K562 (cell line): Measurements from ENCODE around the gene ZRANB3. TPM values are rescaled to one million over a fixed set of nuclear protein-coding genes. Genes with fewer than 3 reads are reported as not detected.
A peak's percentile ranks its signal among the peaks of the same experiment; 100 is the strongest.

Source experiments
- ATAC-seq: fragments of 200-7000 bp; cut with Tn5 transposase; 3 replicates; pipeline ENCODE4 v1.9.1; 2020; ENCODE audit warnings: moderate library complexity
- BruUV-seq: library from RNA; stranded (reverse); fragments of 400-500 nt; replicated peaks from 2 replicates; lab custom pipeline; 2021; lab: Mats Ljungman, UMichigan
- CTCF ChIA-PET: fragments of 300-600 bp; formaldehyde crosslinking; extraction: SDS; loops from one replicate; lab custom pipeline; 2021; ENCODE audit warnings: low intra/inter-chr PET ratio; lab: Yijun Ruan, JAX
- POLR2A ChIA-PET: fragments of 300-600, 350-650 bp; sonication (Branson Sonifier 250); formaldehyde crosslinking; extraction: SDS; loops from one replicate; lab custom pipeline; 2021; ENCODE audit warnings: antibody characterized with exemption, inconsistent platforms; lab: Yijun Ruan, JAX
- DNase-seq, 4 experiments: peaks; one replicate each; pipeline versions ENCODE4 v3.0.0 to v3.0.0-alpha.2; 2011 to 2018; ENCODE audit warnings: low spot score in 3 of 4, mixed read lengths in 3 of 4; ENCODE audit errors: extremely low read depth in 1 of 4
- FAIRE-seq: peaks from 2 replicates; lab custom pipeline; 2011; peaks lifted over from hg19 to GRCh38; lab: Jason Lieb, UNC
- H2AFZ ChIP-seq: 2 replicates; pipeline ENCODE4 v1.6.0; 2011; ENCODE audit warnings: low read depth, low read length, control low read depth, inconsistent platforms
- H3K27ac ChIP-seq: fragments of 200-600 bp; 3 replicates; pipeline ENCODE4 v1.8.0; 2011; ENCODE audit warnings: low read depth, mild to moderate bottlenecking, control low read depth, inconsistent platforms, low read length, moderate library complexity, mixed read lengths; ENCODE audit errors: extremely low read depth
- H3K27me3 ChIP-seq, 2 experiments: fragments of 300-600 bp in 1 of 2; 2 replicates in 1 of 2; 3 replicates in 1 of 2; pipeline versions ENCODE4 v1.6.0 to v1.8.0; 2011; ENCODE audit warnings: inconsistent platforms in 2 of 2, low read length in 2 of 2, mild to moderate bottlenecking in 1 of 2, mixed read lengths in 1 of 2, moderate library complexity in 1 of 2; ENCODE audit not compliant: control insufficient read depth in 2 of 2, insufficient read depth in 2 of 2
- H3K36me3 ChIP-seq: fragments of 300-600 bp; 3 replicates; pipeline ENCODE4 v1.8.0; 2011; ENCODE audit warnings: mild to moderate bottlenecking, low read length, inconsistent platforms; ENCODE audit not compliant: control insufficient read depth, insufficient read depth
- H3K4me1 ChIP-seq, 2 experiments: fragments of 200-600 bp in 1 of 2; replicated peaks in 1 of 2; 2 replicates in 1 of 2; 3 replicates in 1 of 2; pipeline versions ENCODE4 v1.5.1 to v1.8.0; 2011; ENCODE audit warnings: inconsistent platforms in 2 of 2, low read length in 2 of 2, mild to moderate bottlenecking in 1 of 2, mixed read lengths in 1 of 2, moderate library complexity in 1 of 2; ENCODE audit not compliant: control insufficient read depth in 2 of 2, insufficient read depth in 2 of 2
- H3K4me2 ChIP-seq: 2 replicates; pipeline ENCODE4 v1.6.1; 2011; ENCODE audit warnings: low read length, control low read depth, inconsistent platforms, mixed read lengths; ENCODE audit not compliant: insufficient read depth
- H3K4me3 ChIP-seq: fragments of 200-600 bp; sonication (generic), shearing (Covaris generic); 2 replicates; pipeline ENCODE4 v1.5.1; 2016; ENCODE audit warnings: control low read depth, inconsistent platforms
- H3K79me2 ChIP-seq: fragments of 200-600 bp; 3 replicates; pipeline ENCODE4 v1.8.0; 2011; ENCODE audit warnings: low read length, inconsistent platforms; ENCODE audit not compliant: control insufficient read depth, insufficient read depth
- H3K9ac ChIP-seq, 2 experiments: 2 replicates each; pipeline versions ENCODE4 v1.6.0 to v1.6.1; 2011; ENCODE audit warnings: low read depth in 2 of 2, low read length in 2 of 2, control low read depth in 1 of 2, inconsistent platforms in 1 of 2, mild to moderate bottlenecking in 1 of 2, mixed read lengths in 1 of 2; ENCODE audit not compliant: insufficient read depth in 1 of 2
- H3K9me1 ChIP-seq: one replicate; pipeline ENCODE4 v1.6.0; 2011; ENCODE audit warnings: inconsistent platforms, mild to moderate bottlenecking, low read length, moderate library complexity; ENCODE audit not compliant: control insufficient read depth, insufficient read depth
- H3K9me3 ChIP-seq: replicated peaks from 2 replicates; pipeline ENCODE4 v1.5.1; 2011; ENCODE audit warnings: low read depth, low read length, inconsistent platforms; ENCODE audit not compliant: control insufficient read depth, insufficient read depth
- H4K20me1 ChIP-seq: replicated peaks from 2 replicates; pipeline ENCODE4 v1.6.1; 2011; ENCODE audit warnings: low read length, inconsistent platforms, mixed read lengths; ENCODE audit not compliant: control insufficient read depth, insufficient read depth
- CBX2 ChIP-seq: fragments of 200-600 bp; sonication (generic); IDR thresholded peaks from one replicate; pipeline ENCODE4 v1.6.1; 2012; ENCODE audit warnings: mild to moderate bottlenecking, low read length, inconsistent platforms; ENCODE audit not compliant: insufficient read depth, poor library complexity, severe bottlenecking
- EZH2 ChIP-seq: IDR thresholded peaks from 2 replicates; pipeline ENCODE4 v1.6.1; 2012; ENCODE audit warnings: low read depth, mild to moderate bottlenecking, inconsistent platforms, low read length, borderline replicate concordance
- FOXM1 ChIP-seq, 2 experiments: fragments of 450-650 bp in 1 of 2; sonication (generic) in 1 of 2; formaldehyde crosslinking in 1 of 2; IDR thresholded peaks; 2 replicates each; pipeline versions ENCODE4 v1.6.1 to v1.9.0; 2017 to 2022; ENCODE audit warnings: low read depth in 2 of 2, mild to moderate bottlenecking in 2 of 2, missing genetic modification reagents in 1 of 2, moderate library complexity in 1 of 2
- NONO ChIP-seq, 2 experiments: fragments of 200-400 bp in 1 of 2; fragments of 450-650 bp in 1 of 2; formaldehyde crosslinking in 1 of 2; IDR thresholded peaks; 2 replicates each; pipeline ENCODE4 v1.6.1; 2017; ENCODE audit warnings: low read depth in 2 of 2, mild to moderate bottlenecking in 2 of 2, moderate library complexity in 2 of 2, low read length in 1 of 2
- PHF8 ChIP-seq: fragments of 200-600 bp; sonication (generic); IDR thresholded peaks from 2 replicates; pipeline ENCODE4 v1.6.1; 2012; ENCODE audit warnings: mixed run types, mild to moderate bottlenecking, inconsistent platforms, low read length, moderate library complexity, borderline replicate concordance
- POLR2AphosphoS5 ChIP-seq: IDR thresholded peaks from 2 replicates; pipeline ENCODE4 v1.6.1; 2011; ENCODE audit warnings: mild to moderate bottlenecking, low read depth, low read length, moderate library complexity; ENCODE audit not compliant: control insufficient read depth, insufficient read depth
- RAD21 ChIP-seq, 2 experiments: fragments of 250-450 bp in 1 of 2; fragments of 450-650 bp in 1 of 2; sonication (Bioruptor Pico) in 1 of 2; formaldehyde crosslinking in 1 of 2; IDR thresholded peaks in 1 of 2; conservative IDR thresholded peaks in 1 of 2; 2 replicates each; pipeline versions ENCODE4 v1.4.0 to v1.8.0; 2020 to 2022; ENCODE audit warnings: mild to moderate bottlenecking in 2 of 2, moderate library complexity in 1 of 2
- SMARCC2 ChIP-seq: fragments of 450-650 bp; IDR thresholded peaks from 2 replicates; pipeline ENCODE4 v1.6.1; 2017; ENCODE audit warnings: antibody characterized with exemption, moderate library complexity, mild to moderate bottlenecking, low read depth
- TARDBP ChIP-seq: fragments of 450-650 bp; IDR thresholded peaks from 2 replicates; pipeline ENCODE4 v1.6.1; 2016
- ZC3H11A ChIP-seq: IDR thresholded peaks from 2 replicates; pipeline ENCODE4 v1.6.1; 2012; ENCODE audit warnings: low read depth, low read length, improper control_type of control experiment
- ZNF444 ChIP-seq: fragments of 250-450 bp; sonication (Bioruptor Pico); IDR thresholded peaks from 2 replicates; pipeline ENCODE4 v1.4.0; 2020; ENCODE audit warnings: mild to moderate bottlenecking, moderate library complexity
- ZNF766 ChIP-seq: fragments of 200-800 bp; sonication (Bioruptor generic); conservative IDR thresholded peaks from 2 replicates; pipeline ENCODE4 v1.6.1; 2016; ENCODE audit warnings: missing genetic modification characterization, missing compliant biosample characterization
- WGBS: fragments of 100-300 bp; shearing (Covaris generic); methylation state at CpG from one replicate; pipeline ENCODE4 v1.1.6; 2016; ENCODE audit warnings: low coverage, mixed read lengths; ENCODE audit not compliant: insufficient coverage; ENCODE audit errors: missing lambda C conversion rate; 5-methylcytosine and 5-hydroxymethylcytosine counted together
- in situ Hi-C: fragments of 300-500 bp; cut with MboI; formaldehyde crosslinking; loops from 4 replicates; pipeline ENCODE4 v1.15.0; 2018; ENCODE audit warnings: inconsistent platforms, mixed read lengths
- intact Hi-C: fragments of 100-400 bp; cut with micrococcal nuclease; formaldehyde crosslinking; loops from 2 replicates; pipeline ENCODE4 v1.14.2; 2022
- polyA plus RNA-seq, 8 experiments: library from polyadenylated mRNA; depleted of rRNA in 4 of 8; stranded (reverse) in 5 of 8; unstranded in 3 of 8; fragments of >200 nt; fragmentation: Nextera tagmentation in 2 of 8; fragmentation: Illumina TruSeq in 1 of 8; extraction: Ambion mirVana in 2 of 8; extraction: Trizol in 1 of 8; gene quantifications; 2 replicates each; pipeline versions ENCODE4 v1.2.1 to v1.2.3, GENCODE V29; 2011 to 2014; ENCODE audit warnings: inconsistent platforms in 1 of 8, missing spikeins in 1 of 8
- total RNA-seq, 7 experiments: library from RNA; depleted of rRNA in 6 of 7; stranded (reverse); fragments of >200 nt in 6 of 7; fragmentation: Illumina TruSeq in 2 of 7; extraction: Trizol in 2 of 7; gene quantifications; 2 replicates each; pipeline versions ENCODE4 v1.2.1 to v1.2.3, GENCODE V29; 2011 to 2021; ENCODE audit warnings: low replicate concordance in 1 of 7
- TF ChIP-seq, protein P1 (sequence below): fragments of 250-450 bp; sonication (Bioruptor Pico); IDR thresholded peaks from 2 replicates; pipeline ENCODE4 v1.8.0; 2022; ENCODE audit warnings: moderate library complexity, mild to moderate bottlenecking, inconsistent platforms
- TF ChIP-seq, protein P2 (sequence below): sonication (generic); formaldehyde crosslinking; IDR thresholded peaks from 2 replicates; pipeline ENCODE4 v1.8.1; 2023; ENCODE audit warnings: mild to moderate bottlenecking, missing genetic modification reagents
- TF ChIP-seq, protein P3 (sequence below): fragments of 450-650 bp; formaldehyde crosslinking; IDR thresholded peaks from 2 replicates; pipeline ENCODE4 v1.4.0; 2020; ENCODE audit warnings: mild to moderate bottlenecking, moderate library complexity
- TF ChIP-seq, protein P4 (sequence below): fragments of 250-450 bp; sonication (Bioruptor Pico); IDR thresholded peaks from 2 replicates; pipeline ENCODE4 v1.9.0; 2021; ENCODE audit warnings: mild to moderate bottlenecking

Gene ZRANB3
- total and polyA plus RNA-seq, 9 of the 15 experiments (the other 6 are each of a cell fraction or from before 2014, with no cell fraction given) = 8.6 to 21.3 (median 14.7) TPM

DNA sequence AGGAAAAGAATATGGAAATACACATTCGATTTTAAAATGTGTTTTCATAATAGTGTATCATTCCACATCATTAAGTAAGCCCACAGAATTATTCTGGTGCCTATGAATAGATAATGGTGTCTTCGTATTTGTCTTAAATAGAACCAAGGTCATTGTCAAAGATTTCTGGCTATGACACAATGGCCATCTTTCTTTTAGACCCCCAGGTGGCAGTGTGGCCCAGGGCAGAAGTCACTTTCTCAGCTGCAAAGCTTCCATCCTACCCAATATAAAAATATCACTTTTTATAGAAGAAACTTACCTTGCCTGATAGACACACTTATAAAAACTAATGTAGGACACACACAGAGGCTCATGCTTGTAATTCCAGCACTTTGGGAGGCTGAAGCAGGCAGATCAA, 57.5 kb downstream of the ZRANB3 start:
- FAIRE-seq (peak; percentile 79), DNase-seq (peak; percentile 17 to 42 (median 28)), ATAC-seq (peak; percentile 91)
- H3K36me3 ChIP-seq = no peaks in the 10 kb centered on the region
- CTCF ChIA-PET = interaction anchor here (0.7 to 1.8 kb wide), 4 partner anchors 127 to 237 kb away, joined by 3 to 7 read pairs (median 4); no protein-coding TSS in a partner anchor
- no TSS peak for BruUV-seq
- H3K27me3 ChIP-seq = no peaks in the 10 kb centered on the region
- H3K9me3 ChIP-seq = no peaks in the 10 kb centered on the region
- intact Hi-C loops = loop anchor here (1.0 to 5.0 kb wide), 3 partner anchors 128 to 324 kb away; no protein-coding TSS in a partner anchor
- no peaks in the 10 kb centered on the region for H3K9me1 ChIP-seq
- H2AFZ ChIP-seq = no peak overlapping the region
- no peak overlapping the region for H3K27ac ChIP-seq
- H3K4me1 ChIP-seq = no peaks in the 10 kb centered on the region
- 16% methylated on average over 2 of the region's 2 CpGs for WGBS
- H3K9ac ChIP-seq = no peak overlapping the region
- H3K4me3 ChIP-seq = no peak overlapping the region
- POLR2A ChIA-PET = interaction anchor here (0.7 to 1.4 kb wide), 4 partner anchors 9 to 236 kb away, joined by 3 to 5 read pairs (median 4); no protein-coding TSS in a partner anchor
- no peaks in the 10 kb centered on the region for H4K20me1 ChIP-seq
- no peaks in the 10 kb centered on the region for H3K79me2 ChIP-seq
- in situ Hi-C loops = loop anchor here (5.0 to 10.0 kb wide), 2 partner anchors 121 to 239 kb away; no protein-coding TSS in a partner anchor
- H3K4me2 ChIP-seq = no peak overlapping the region
- TF ChIP-seq ZNF766 (CRISPR knock-in tag) = no peak
- no peak for TF ChIP-seq ZC3H11A
- TF ChIP-seq, protein P1, sequence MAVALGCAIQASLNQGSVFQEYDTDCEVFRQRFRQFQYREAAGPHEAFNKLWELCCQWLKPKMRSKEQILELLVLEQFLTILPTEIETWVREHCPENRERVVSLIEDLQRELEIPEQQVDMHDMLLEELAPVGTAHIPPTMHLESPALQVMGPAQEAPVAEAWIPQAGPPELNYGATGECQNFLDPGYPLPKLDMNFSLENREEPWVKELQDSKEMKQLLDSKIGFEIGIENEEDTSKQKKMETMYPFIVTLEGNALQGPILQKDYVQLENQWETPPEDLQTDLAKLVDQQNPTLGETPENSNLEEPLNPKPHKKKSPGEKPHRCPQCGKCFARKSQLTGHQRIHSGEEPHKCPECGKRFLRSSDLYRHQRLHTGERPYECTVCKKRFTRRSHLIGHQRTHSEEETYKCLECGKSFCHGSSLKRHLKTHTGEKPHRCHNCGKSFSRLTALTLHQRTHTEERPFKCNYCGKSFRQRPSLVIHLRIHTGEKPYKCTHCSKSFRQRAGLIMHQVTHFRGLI (CRISPR knock-in tag) = no peak
- no peak for TF ChIP-seq TARDBP
- TF ChIP-seq, protein P2, sequence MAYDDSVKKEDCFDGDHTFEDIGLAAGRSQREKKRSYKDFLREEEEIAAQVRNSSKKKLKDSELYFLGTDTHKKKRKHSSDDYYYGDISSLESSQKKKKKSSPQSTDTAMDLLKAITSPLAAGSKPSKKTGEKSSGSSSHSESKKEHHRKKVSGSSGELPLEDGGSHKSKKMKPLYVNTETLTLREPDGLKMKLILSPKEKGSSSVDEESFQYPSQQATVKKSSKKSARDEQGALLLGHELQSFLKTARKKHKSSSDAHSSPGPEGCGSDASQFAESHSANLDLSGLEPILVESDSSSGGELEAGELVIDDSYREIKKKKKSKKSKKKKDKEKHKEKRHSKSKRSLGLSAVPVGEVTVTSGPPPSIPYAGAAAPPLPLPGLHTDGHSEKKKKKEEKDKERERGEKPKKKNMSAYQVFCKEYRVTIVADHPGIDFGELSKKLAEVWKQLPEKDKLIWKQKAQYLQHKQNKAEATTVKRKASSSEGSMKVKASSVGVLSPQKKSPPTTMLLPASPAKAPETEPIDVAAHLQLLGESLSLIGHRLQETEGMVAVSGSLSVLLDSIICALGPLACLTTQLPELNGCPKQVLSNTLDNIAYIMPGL (CRISPR knock-in tag) = no peak
- no peak for TF ChIP-seq PHF8
- TF ChIP-seq FOXM1 (IDR thresholded peaks at IDR 0.05; ENCODE audit: low read depth) = no peak
- TF ChIP-seq FOXM1 (CRISPR knock-in tag; IDR thresholded peaks at IDR 0.05; ENCODE audit: low read depth) = no peak
- TF ChIP-seq RAD21 (CRISPR knock-in tag; conservative IDR thresholded peaks at IDR 0.05 in 1 of 2, IDR thresholded peaks at IDR 0.05 in 1 of 2) = peak; percentile 37 to 70; a peak in 3 of 4 replicates
- no peak for TF ChIP-seq POLR2AphosphoS5
- TF ChIP-seq SMARCC2 = no peak
- no peak for TF ChIP-seq CBX2
- TF ChIP-seq EZH2 = no peak
- TF ChIP-seq, protein P3, sequence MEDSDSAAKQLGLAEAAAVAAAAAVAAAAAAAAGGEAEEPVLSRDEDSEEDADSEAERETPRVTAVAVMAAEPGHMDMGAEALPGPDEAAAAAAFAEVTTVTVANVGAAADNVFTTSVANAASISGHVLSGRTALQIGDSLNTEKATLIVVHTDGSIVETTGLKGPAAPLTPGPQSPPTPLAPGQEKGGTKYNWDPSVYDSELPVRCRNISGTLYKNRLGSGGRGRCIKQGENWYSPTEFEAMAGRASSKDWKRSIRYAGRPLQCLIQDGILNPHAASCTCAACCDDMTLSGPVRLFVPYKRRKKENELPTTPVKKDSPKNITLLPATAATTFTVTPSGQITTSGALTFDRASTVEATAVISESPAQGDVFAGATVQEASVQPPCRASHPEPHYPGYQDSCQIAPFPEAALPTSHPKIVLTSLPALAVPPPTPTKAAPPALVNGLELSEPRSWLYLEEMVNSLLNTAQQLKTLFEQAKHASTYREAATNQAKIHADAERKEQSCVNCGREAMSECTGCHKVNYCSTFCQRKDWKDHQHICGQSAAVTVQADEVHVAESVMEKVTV (CRISPR knock-in tag) = peak; percentile 46; the same call in 1 of the 2 replicates
- TF ChIP-seq, protein P4, sequence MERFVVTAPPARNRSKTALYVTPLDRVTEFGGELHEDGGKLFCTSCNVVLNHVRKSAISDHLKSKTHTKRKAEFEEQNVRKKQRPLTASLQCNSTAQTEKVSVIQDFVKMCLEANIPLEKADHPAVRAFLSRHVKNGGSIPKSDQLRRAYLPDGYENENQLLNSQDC (CRISPR knock-in tag) = no peak
- no peak for TF ChIP-seq NONO (IDR thresholded peaks at IDR 0.05; ENCODE audit: low read depth in 2 of 2, low read length in 1 of 2)
- no peak for TF ChIP-seq ZNF444 (CRISPR knock-in tag)
